IMR-90 (cell line): ENCODE results near the gene XRCC5. TPM values are rescaled to one million over a fixed set of nuclear protein-coding genes. Genes with fewer than 3 reads are reported as not detected.

Source experiments
- ATAC-seq: fragments of 200-7000 bp; cut with Tn5 transposase; 2 replicates; pipeline ENCODE4 v1.9.1; 2020; ENCODE audit warnings: low read depth, mild to moderate bottlenecking, moderate library complexity
- BruUV-seq: library from RNA; stranded (reverse); fragments of 400-500 nt; replicated peaks from 2 replicates; lab custom pipeline; 2021; lab: Mats Ljungman, UMichigan
- CTCF ChIA-PET: fragments of 300-600 bp; formaldehyde crosslinking; extraction: SDS; loops from one replicate; lab custom pipeline; 2021; ENCODE audit warnings: antibody characterized with exemption; lab: Yijun Ruan, JAX
- POLR2A ChIA-PET: fragments of 300-600 bp; sonication (Branson Sonifier 250); formaldehyde crosslinking; loops from one replicate; lab custom pipeline; 2022; ENCODE audit warnings: antibody characterized with exemption; ENCODE audit not compliant: unreplicated experiment; lab: Charles Lee
- DNase-seq: peaks from one replicate; pipeline ENCODE4 v3.0.0; 2013
- H2AFZ ChIP-seq: replicated peaks from 2 replicates; pipeline ENCODE3; 2013; ENCODE audit warnings: low read length, mild to moderate bottlenecking; ENCODE audit not compliant: poor library complexity
- H2AK5ac ChIP-seq: 2 replicates; pipeline ENCODE4 v1.6.1; 2013; ENCODE audit warnings: low read depth, low read length, inconsistent platforms
- H2AK9ac ChIP-seq: replicated peaks from 2 replicates; pipeline ENCODE3; 2013; ENCODE audit warnings: mild to moderate bottlenecking, low read depth, low read length, moderate library complexity; ENCODE audit not compliant: poor library complexity
- H2BK120ac ChIP-seq: 2 replicates; pipeline ENCODE4 v1.6.1; 2013; ENCODE audit warnings: low read depth, low read length, inconsistent platforms
- H2BK15ac ChIP-seq: 3 replicates; pipeline ENCODE4 v1.6.1; 2013; ENCODE audit warnings: low read depth, low read length, inconsistent platforms
- H2BK20ac ChIP-seq: 2 replicates; pipeline ENCODE4 v1.6.1; 2013; ENCODE audit warnings: low read depth, mild to moderate bottlenecking, inconsistent platforms, low read length, moderate library complexity
- H2BK5ac ChIP-seq: 2 replicates; pipeline ENCODE4 v1.6.1; 2013; ENCODE audit warnings: mild to moderate bottlenecking, low read depth, low read length, inconsistent platforms; ENCODE audit not compliant: poor library complexity, severe bottlenecking
- H3K14ac ChIP-seq: replicated peaks from 2 replicates; pipeline ENCODE4 v1.6.1; 2013; ENCODE audit warnings: low read depth, low read length, inconsistent platforms
- H3K18ac ChIP-seq: 2 replicates; pipeline ENCODE4 v1.6.1; 2013; ENCODE audit warnings: low read depth, low read length, control low read depth
- H3K23ac ChIP-seq: 2 replicates; pipeline ENCODE4 v1.6.1; 2013; ENCODE audit warnings: low read depth, low read length, inconsistent platforms
- H3K27ac ChIP-seq: 2 replicates; pipeline ENCODE4 v1.5.1; 2013; ENCODE audit warnings: mild to moderate bottlenecking, control low read depth, low read length; ENCODE audit not compliant: insufficient read depth
- H3K27me3 ChIP-seq: 2 replicates; pipeline ENCODE4 v1.6.1; 2013; ENCODE audit warnings: low read length; ENCODE audit not compliant: control insufficient read depth, insufficient read depth
- H3K36me3 ChIP-seq: 2 replicates; pipeline ENCODE4 v1.6.1; 2013; ENCODE audit warnings: low read length, mixed read lengths; ENCODE audit not compliant: control insufficient read depth, insufficient read depth
- H3K4ac ChIP-seq: 2 replicates; pipeline ENCODE4 v1.6.1; 2013; ENCODE audit warnings: low read depth, low read length, inconsistent platforms
- H3K4me1 ChIP-seq: 2 replicates; pipeline ENCODE4 v1.6.1; 2013; ENCODE audit warnings: low read length, mixed read lengths; ENCODE audit not compliant: control insufficient read depth, insufficient read depth
- H3K4me2 ChIP-seq: 2 replicates; pipeline ENCODE4 v1.6.1; 2013; ENCODE audit warnings: low read depth, mild to moderate bottlenecking, control low read depth, low read length, moderate library complexity
- H3K4me3 ChIP-seq: 2 replicates; pipeline ENCODE4 v1.5.1; 2013; ENCODE audit warnings: low read depth, mild to moderate bottlenecking, control low read depth, low read length, moderate library complexity; ENCODE audit not compliant: insufficient read depth
- H3K56ac ChIP-seq: 2 replicates; pipeline ENCODE4 v1.6.1; 2013; ENCODE audit warnings: low read length, inconsistent platforms; ENCODE audit not compliant: insufficient read depth; ENCODE audit errors: extremely low read depth
- H3K79me1 ChIP-seq, 2 experiments: 2 replicates each; pipeline ENCODE4 v1.6.1; 2013; ENCODE audit warnings: low read length in 2 of 2, inconsistent platforms in 1 of 2, low read depth in 1 of 2
- H3K9ac ChIP-seq: 2 replicates; pipeline ENCODE4 v1.6.1; 2013; ENCODE audit warnings: low read depth, low read length, control low read depth
- H3K9me1 ChIP-seq: 2 replicates; pipeline ENCODE4 v1.6.1; 2013; ENCODE audit warnings: low read length, inconsistent platforms; ENCODE audit not compliant: insufficient read depth
- H3K9me3 ChIP-seq: 2 replicates; pipeline ENCODE4 v1.6.1; 2013; ENCODE audit warnings: low read length; ENCODE audit not compliant: control insufficient read depth, insufficient read depth
- H4K20me1 ChIP-seq: 2 replicates; pipeline ENCODE4 v1.6.1; 2013; ENCODE audit warnings: low read length, inconsistent platforms; ENCODE audit not compliant: insufficient read depth
- H4K5ac ChIP-seq: 2 replicates; pipeline ENCODE4 v1.6.1; 2013; ENCODE audit warnings: mild to moderate bottlenecking, low read depth, low read length, control low read depth
- H4K8ac ChIP-seq, 2 experiments: 2 replicates each; pipeline ENCODE4 v1.6.1; 2013; ENCODE audit warnings: low read depth in 2 of 2, low read length in 2 of 2, control low read depth in 1 of 2, inconsistent platforms in 1 of 2
- H4K91ac ChIP-seq: 2 replicates; pipeline ENCODE4 v1.6.1; 2013; ENCODE audit warnings: low read depth, low read length, inconsistent platforms; ENCODE audit not compliant: insufficient read depth
- BHLHE40 ChIP-seq: fragments of 150-350 bp; IDR thresholded peaks from 2 replicates; pipeline ENCODE4 v1.6.1; 2016; ENCODE audit warnings: mild to moderate bottlenecking, low read depth, low read length
- CEBPB ChIP-seq: IDR thresholded peaks from 2 replicates; pipeline ENCODE4 v1.6.1; 2012; ENCODE audit warnings: low read depth, low read length, improper control_type of control experiment
- CHD1 ChIP-seq: IDR thresholded peaks from 2 replicates; pipeline ENCODE4 v1.6.1; 2012; ENCODE audit warnings: low read depth, low read length, improper control_type of control experiment
- FOS ChIP-seq: fragments of 150-350 bp; IDR thresholded peaks from 2 replicates; pipeline ENCODE4 v1.6.1; 2016; ENCODE audit warnings: low read depth, low read length
- MAFK ChIP-seq: IDR thresholded peaks from 2 replicates; pipeline ENCODE4 v1.6.1; 2012; ENCODE audit warnings: low read depth, low read length, improper control_type of control experiment
- MAZ ChIP-seq: IDR thresholded peaks from 2 replicates; pipeline ENCODE4 v1.6.1; 2012; ENCODE audit warnings: low read depth, mild to moderate bottlenecking, low read length, improper control_type of control experiment, moderate library complexity, borderline replicate concordance
- MXI1 ChIP-seq: IDR thresholded peaks from 2 replicates; pipeline ENCODE4 v1.6.1; 2012; ENCODE audit warnings: low read depth, mild to moderate bottlenecking, low read length, moderate library complexity, borderline replicate concordance
- NFE2L2 ChIP-seq: fragments of 150-350 bp; IDR thresholded peaks from 2 replicates; pipeline ENCODE4 v1.6.1; 2016; ENCODE audit warnings: low read depth, mild to moderate bottlenecking, low read length
- POLR2A ChIP-seq: IDR thresholded peaks from 2 replicates; pipeline ENCODE4 v1.6.1; 2012; ENCODE audit warnings: mild to moderate bottlenecking, low read depth, low read length
- RAD21 ChIP-seq: IDR thresholded peaks from 2 replicates; pipeline ENCODE4 v1.6.1; 2012; ENCODE audit warnings: low read length, improper control_type of control experiment
- RCOR1 ChIP-seq: IDR thresholded peaks from 2 replicates; pipeline ENCODE4 v1.6.1; 2012; ENCODE audit warnings: mild to moderate bottlenecking, low read length, improper control_type of control experiment; ENCODE audit not compliant: insufficient replicate concordance
- RFX5 ChIP-seq: IDR thresholded peaks from 2 replicates; pipeline ENCODE4 v1.8.0; 2012; ENCODE audit warnings: low read depth, mild to moderate bottlenecking, low read length, moderate library complexity
- SMC3 ChIP-seq: fragments of 150-350 bp; IDR thresholded peaks from 2 replicates; pipeline ENCODE4 v1.6.1; 2016; ENCODE audit warnings: low read depth, mild to moderate bottlenecking, antibody characterized with exemption, low read length, moderate library complexity
- WGBS, 2 experiments: methylation state at CpG; one replicate each; pipeline versions ENCODE4 v1.1.5 to v1.1.7; 2013; ENCODE audit warnings: missing lambda C conversion rate in 2 of 2; ENCODE audit not compliant: insufficient read length in 1 of 2; ENCODE audit errors: extremely low coverage in 2 of 2; 5-methylcytosine and 5-hydroxymethylcytosine counted together
- dilution Hi-C: fragments of 300-500 bp; cut with HindIII; formaldehyde crosslinking; loops from one replicate; pipeline ENCODE4 v1.14.3; 2018; ENCODE audit warnings: low sequenced_read_pairs; ENCODE audit not compliant: unreplicated experiment
- in situ Hi-C: fragments of 300-500 bp; cut with MboI; formaldehyde crosslinking; loops from 3 replicates; pipeline ENCODE4 v1.14.3; 2019; ENCODE audit warnings: low sequenced_read_pairs, inconsistent platforms, mixed read lengths
- intact Hi-C: fragments of 100-400 bp; cut with micrococcal nuclease; formaldehyde crosslinking; loops from 2 replicates; pipeline ENCODE4 v1.10.0; 2022
- polyA plus RNA-seq, 3 experiments: library from polyadenylated mRNA; depleted of rRNA; stranded (reverse); fragments of >200 nt; gene quantifications; 2 replicates each; pipeline ENCODE4 v1.2.3, GENCODE V29; 2012; ENCODE audit warnings: low replicate concordance in 1 of 3
- total RNA-seq: library from RNA; depleted of rRNA; stranded (reverse); fragments of >200 nt; gene quantifications from 2 replicates; pipeline ENCODE4 v1.2.3, GENCODE V29; 2012
- TF ChIP-seq, protein P1 (sequence below): fragments of 150-350 bp; IDR thresholded peaks from 2 replicates; pipeline ENCODE4 v1.6.1; 2016; ENCODE audit warnings: low read depth, mild to moderate bottlenecking, low read length, moderate library complexity, borderline replicate concordance
- TF ChIP-seq, protein P2 (sequence below): fragments of 150-350 bp; IDR thresholded peaks from 2 replicates; pipeline ENCODE4 v1.6.1; 2017; ENCODE audit warnings: mild to moderate bottlenecking, antibody characterized with exemption, low read length, low read depth
- TF ChIP-seq, protein P3 (sequence below): conservative IDR thresholded peaks from 2 replicates; pipeline ENCODE4 v1.5.1; 2012; ENCODE audit warnings: mild to moderate bottlenecking, low read depth, low read length, improper control_type of control experiment

XRCC5 gene
- total and polyA plus RNA-seq, 2 of the 4 experiments (the other 2 are of a cell fraction): 144 to 509 TPM

GRCh38 chr2:216074794-216075193 is 34.4 kb upstream of the XRCC5 start:
- H2AK5ac ChIP-seq: no peak overlapping the region
- H3K36me3 ChIP-seq: no peaks in the 10 kb centered on the region
- no TSS peak for BruUV-seq
- H3K4me1 ChIP-seq: no peaks in the 10 kb centered on the region
- no peak overlapping the region for H3K4me3 ChIP-seq
- H4K20me1 ChIP-seq: no peaks in the 10 kb centered on the region
- in situ Hi-C loops (no loop called here), intact Hi-C loops (no loop called here), dilution Hi-C loops (no loop called here)
- H2AFZ ChIP-seq: no peak overlapping the region
- no peak overlapping the region for H4K8ac ChIP-seq
- H3K4ac ChIP-seq: no peak overlapping the region
- H3K79me1 ChIP-seq: no peaks in the 10 kb centered on the region; a peak in 1 of 4 replicates
- H3K27ac ChIP-seq: no peak overlapping the region
- WGBS, 2 experiments: no CpG with 5 or more reads among the region's 1 CpG
- no peak overlapping the region for H2BK5ac ChIP-seq
- H2BK20ac ChIP-seq: no peak overlapping the region
- ATAC-seq (no peak), DNase-seq (no peak)
- H4K91ac ChIP-seq: no peak overlapping the region
- H3K4me2 ChIP-seq: no peak overlapping the region
- POLR2A ChIA-PET: no interaction called here
- H3K9ac ChIP-seq: no peak overlapping the region
- no peak overlapping the region for H3K14ac ChIP-seq
- no peak overlapping the region for H3K18ac ChIP-seq
- H3K27me3 ChIP-seq: no peaks in the 10 kb centered on the region
- CTCF ChIA-PET: interaction anchor here (0.5 kb wide), 1 partner anchor 25 kb away, joined by 5 read pairs; no protein-coding TSS in a partner anchor
- H4K5ac ChIP-seq: no peak overlapping the region
- no peaks in the 10 kb centered on the region for H3K9me1 ChIP-seq
- H3K56ac ChIP-seq: no peak overlapping the region
- TF ChIP-seq, protein P1, sequence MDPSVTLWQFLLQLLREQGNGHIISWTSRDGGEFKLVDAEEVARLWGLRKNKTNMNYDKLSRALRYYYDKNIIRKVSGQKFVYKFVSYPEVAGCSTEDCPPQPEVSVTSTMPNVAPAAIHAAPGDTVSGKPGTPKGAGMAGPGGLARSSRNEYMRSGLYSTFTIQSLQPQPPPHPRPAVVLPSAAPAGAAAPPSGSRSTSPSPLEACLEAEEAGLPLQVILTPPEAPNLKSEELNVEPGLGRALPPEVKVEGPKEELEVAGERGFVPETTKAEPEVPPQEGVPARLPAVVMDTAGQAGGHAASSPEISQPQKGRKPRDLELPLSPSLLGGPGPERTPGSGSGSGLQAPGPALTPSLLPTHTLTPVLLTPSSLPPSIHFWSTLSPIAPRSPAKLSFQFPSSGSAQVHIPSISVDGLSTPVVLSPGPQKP: no peak
- TF ChIP-seq BHLHE40 (no peak), MXI1 (no peak), RFX5 (no peak), RAD21 (no peak), NFE2L2 (no peak), MAZ (no peak), CEBPB (no peak), MAFK (no peak), CHD1 (no peak), POLR2A (no peak), SMC3 (no peak), RCOR1 (no peak), FOS (no peak)
- TF ChIP-seq, protein P2, sequence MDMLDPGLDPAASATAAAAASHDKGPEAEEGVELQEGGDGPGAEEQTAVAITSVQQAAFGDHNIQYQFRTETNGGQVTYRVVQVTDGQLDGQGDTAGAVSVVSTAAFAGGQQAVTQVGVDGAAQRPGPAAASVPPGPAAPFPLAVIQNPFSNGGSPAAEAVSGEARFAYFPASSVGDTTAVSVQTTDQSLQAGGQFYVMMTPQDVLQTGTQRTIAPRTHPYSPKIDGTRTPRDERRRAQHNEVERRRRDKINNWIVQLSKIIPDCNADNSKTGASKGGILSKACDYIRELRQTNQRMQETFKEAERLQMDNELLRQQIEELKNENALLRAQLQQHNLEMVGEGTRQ: no peak
- TF ChIP-seq, protein P3, sequence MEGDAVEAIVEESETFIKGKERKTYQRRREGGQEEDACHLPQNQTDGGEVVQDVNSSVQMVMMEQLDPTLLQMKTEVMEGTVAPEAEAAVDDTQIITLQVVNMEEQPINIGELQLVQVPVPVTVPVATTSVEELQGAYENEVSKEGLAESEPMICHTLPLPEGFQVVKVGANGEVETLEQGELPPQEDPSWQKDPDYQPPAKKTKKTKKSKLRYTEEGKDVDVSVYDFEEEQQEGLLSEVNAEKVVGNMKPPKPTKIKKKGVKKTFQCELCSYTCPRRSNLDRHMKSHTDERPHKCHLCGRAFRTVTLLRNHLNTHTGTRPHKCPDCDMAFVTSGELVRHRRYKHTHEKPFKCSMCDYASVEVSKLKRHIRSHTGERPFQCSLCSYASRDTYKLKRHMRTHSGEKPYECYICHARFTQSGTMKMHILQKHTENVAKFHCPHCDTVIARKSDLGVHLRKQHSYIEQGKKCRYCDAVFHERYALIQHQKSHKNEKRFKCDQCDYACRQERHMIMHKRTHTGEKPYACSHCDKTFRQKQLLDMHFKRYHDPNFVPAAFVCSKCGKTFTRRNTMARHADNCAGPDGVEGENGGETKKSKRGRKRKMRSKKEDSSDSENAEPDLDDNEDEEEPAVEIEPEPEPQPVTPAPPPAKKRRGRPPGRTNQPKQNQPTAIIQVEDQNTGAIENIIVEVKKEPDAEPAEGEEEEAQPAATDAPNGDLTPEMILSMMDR: no peak
- no peak overlapping the region for H2BK120ac ChIP-seq
- no peak overlapping the region for H2AK9ac ChIP-seq
- H2BK15ac ChIP-seq: no peak overlapping the region
- no peak overlapping the region for H3K23ac ChIP-seq
- H3K9me3 ChIP-seq: no peaks in the 10 kb centered on the region
